HG02852 (cell line): ENCODE data around the gene DENND4B.

Source experiments
- ATAC-seq: cut with Tn5 transposase; IDR thresholded peaks from one replicate; pipeline ENCODE4 v1.9.1; 2021; ENCODE audit warnings: mild to moderate bottlenecking, moderate library complexity; ENCODE audit not compliant: unreplicated experiment

Gene DENND4B

GRCh38 chr1:153968972-153969371 lies 22.5 kb upstream of the DENND4B start:
- ATAC-seq: no peak

GRCh38 chr1:153968408-153968807 lies 21.9 kb upstream of the DENND4B start:
- no peak for ATAC-seq

- ATAC-seq: no peak
Observed at GRCh38 chr1:153968000-153968363, 21.5 kb upstream of the DENND4B start.

- ATAC-seq: peak; percentile 66
Observed at GRCh38 chr1:153967107-153967999, 20.8 kb upstream of the DENND4B start, which contains the start of gene CREB3L4. Gene CREB3L4, plus strand, starts transcription at chr1:153967902. Its CDS starts 624 bp downstream, at chr1:153968526.

DNA sequence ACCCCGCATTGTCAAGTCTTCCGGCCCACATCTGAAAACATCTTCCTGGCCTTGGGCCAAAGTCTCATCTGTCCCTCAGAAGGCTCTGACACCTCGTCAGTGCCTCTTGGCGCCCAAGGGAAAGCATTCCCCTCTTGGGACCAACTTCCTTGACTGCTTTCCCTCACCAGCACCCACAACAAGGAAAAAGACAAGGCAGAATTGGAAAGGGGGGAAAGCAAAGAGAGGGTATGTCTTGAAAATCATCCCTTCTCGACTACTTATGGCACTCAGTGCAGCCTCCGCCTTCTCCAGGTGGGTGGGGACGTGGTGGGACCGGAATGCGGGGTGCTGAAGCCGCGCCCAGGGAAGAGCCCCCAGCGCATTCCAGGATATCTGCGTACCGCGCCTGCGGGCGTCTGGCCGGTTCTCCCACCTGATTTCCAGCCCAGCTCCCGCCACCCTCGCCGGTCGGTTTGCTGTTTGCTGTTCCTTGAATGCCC lies 17.4 kb upstream of the DENND4B start:
- ATAC-seq: peak; percentile 5

DNA sequence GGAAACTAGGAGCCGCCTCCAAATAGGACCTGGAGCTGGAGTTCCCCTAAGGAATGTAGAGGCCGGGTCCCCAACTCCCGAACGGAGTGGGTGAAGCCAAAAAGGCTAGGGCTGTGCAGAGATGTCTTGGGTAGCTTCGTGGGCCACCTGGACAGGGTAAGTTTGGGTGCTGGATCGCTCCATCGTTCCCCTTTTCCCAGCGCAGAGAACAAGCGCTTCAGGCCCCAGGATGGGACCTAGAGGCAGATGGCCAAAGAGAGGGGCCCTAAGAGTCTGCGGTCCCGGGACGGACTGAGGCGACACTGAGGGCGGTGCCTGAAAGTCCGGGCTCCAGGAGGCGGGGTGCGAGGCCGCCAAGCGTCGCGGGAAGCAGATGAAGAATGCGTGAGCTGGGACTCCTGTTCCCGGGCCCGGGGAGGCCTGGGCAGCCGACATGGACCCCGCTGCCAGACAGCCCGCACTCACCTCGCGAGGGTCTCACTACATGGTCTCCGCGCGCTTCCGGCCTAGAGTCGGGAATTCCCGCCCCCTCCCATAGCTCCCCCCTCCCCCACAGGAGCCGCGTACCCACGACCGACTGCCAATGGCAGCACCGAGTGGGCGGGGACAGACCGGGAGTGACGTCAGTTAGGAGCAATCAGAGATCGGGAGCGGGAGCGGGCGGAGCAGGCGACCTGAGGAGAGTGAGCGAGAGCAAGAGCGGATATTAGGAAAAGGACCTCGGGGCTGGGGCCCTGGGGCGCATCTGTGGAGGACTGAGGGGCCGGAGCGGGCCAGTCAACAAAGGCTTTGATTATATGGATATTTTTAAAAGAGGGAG lies 16.7 kb upstream of the DENND4B start, which contains the start of gene SLC39A1:
SLC39A1 (minus strand) TSS at position 508 of the 820 bp plus-strand sequence. CDS start 822 bp downstream, outside the sequence.
- peak; percentile 51 for ATAC-seq

DNA sequence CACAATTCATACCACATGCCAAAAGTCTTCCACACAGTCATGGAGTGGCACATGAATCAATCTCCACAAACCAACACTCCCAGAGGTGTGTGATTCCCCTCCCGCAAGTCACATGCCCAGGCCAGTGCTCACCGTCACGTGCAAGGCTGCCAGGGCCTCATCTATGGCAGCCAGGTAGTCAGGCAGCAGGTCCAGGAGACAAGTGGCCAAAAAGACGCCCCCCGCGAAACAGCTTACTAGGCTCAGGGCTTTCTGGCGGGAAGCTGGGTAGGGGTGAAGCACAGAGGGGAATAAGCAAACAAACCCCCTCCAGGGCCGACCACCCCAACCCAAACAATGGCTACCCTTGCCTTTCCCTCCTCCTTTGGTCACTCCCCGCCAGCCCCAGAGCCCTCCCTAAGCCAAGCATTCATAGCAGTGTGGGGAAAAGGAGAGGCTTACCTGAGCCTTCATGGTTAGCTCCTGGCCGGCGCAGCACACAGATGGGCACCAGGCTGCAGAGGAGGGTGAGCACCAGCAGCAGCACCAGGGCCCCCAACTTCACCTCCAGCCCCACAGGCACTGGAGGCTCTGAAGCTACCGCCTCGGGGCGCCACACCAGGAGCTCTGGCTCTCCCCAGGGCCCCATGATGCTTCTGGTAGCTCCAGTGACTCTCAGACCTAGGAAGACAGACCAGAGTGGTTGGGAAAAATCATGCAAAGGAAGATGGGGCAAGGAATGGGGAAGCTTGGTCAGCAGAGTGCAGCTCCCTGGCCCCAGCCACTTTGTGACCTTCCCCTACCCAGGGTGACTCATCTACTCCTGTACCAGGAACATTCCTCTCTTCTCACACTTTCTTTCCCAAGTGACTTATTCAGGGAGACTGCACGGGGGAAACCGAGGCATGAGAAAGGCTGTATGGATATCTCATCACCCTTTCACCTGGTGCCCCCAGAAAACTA lies 15.8 kb upstream of the DENND4B start:
- no peak for ATAC-seq

GRCh38 chr1:153961421-153961820 lies 14.9 kb upstream of the DENND4B start:
- ATAC-seq: no peak

- no peak for ATAC-seq
Observed at GRCh38 chr1:153960206-153960605, 13.7 kb upstream of the DENND4B start.

DNA sequence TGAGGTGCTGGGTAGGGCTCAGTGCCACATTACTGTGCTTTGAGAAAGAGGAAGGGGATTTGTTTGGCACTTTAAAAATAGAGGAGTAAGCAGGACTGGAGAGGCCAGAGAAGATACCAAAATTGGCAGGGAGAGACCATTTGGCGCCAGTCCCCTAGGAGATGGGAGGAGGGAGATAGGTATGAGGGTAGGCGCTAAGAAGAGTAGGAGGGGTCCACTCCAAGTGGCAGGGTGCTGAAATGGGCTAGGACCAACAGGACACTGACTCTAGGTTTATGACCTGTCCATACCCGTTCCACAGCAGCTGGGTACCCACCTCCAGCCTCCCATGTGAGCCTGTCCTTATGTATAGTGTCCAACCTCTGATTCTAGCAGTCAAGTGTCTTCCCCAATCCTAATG lies 12.9 kb upstream of the DENND4B start:
- ATAC-seq: no peak

GRCh38 chr1:153958961-153959260 lies 12.4 kb upstream of the DENND4B start:
- ATAC-seq: no peak

DNA sequence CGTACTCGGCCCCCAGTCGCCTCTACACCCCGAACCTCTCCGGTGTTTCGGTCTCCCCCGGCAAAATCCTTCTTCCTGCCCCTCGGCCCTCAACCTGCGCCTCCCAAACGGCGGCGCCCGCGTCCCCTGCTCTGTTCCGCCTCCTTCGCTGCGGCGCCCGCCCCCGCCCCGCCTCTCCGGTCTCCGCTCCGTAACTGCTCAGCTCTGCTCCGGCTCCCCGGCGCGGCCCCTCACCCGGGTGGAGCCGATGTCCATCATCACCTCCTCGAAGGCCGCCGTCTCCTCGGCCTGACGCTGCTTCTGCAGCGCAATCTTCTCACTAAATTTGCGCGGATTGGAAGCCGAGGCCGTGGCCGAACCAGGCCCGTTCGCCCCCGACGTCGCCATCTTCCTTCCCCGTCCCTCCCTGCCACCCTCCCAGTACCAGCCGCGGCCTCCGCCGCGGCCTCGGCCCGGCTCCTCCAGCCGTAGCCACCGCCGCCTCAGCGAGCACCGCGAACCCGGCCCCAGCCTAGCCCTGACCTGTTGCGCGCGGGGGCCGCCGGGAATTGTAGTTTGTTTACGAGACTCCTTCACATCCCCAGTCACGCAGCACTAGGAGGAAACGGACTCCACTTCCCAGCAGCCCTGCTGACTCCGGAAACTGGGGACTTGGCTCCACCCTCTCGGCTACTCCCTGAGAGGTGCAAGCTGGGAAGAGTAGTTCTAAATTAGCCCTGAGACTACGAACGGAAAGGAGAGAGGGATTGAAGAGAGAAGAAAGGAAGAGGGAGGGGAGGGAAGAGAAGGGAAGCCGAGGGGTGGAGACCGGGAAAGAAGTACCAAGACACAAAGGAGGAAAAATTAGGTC lies 11.8 kb upstream of the DENND4B start, which contains the start of gene CRTC2:
CRTC2 (minus strand) TSS at position 502 of the 850 bp plus-strand sequence; CDS start at position 387, 115 bp downstream.
- ATAC-seq: peak; percentile 76

DNA sequence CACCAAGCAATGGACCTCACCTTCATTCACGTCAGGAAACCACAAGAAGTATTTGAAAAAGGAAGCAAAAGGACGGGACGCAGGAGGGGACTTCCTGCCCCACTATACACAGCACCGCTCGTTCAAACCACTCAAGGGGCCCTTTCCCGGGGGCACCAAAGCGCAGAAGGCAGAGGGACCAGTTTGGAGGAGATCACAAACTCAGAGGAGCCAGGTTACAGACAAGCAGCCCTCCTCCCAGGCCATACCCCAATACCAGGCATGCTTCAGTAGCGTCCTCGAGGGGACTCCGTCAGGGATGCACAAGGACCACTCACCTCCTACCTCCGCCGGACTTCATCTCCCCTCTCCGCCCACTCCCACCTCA lies 11.2 kb upstream of the DENND4B start:
- peak; percentile 15 for ATAC-seq

GRCh38 chr1:153956997-153957715 lies 10.6 kb upstream of the DENND4B start:
- ATAC-seq: no peak

DNA sequence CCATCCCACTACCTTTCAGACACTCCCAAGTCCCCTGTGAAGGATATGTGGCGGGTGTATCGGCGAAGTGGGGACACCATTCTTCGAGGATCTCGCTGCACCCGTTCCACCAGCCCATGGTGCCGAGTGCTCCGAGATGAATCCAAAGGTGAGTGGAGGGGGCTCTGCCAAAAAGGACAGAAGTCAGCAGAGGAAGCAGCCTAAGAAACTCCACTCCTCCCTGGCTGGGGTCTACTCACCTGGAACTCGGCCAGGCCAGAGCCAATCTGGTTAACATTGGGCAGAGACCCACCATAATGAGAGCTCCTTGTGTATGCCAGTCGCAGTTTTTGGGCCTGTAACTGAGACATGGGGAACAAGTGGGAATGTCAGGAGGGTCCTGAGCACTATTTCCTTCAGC lies 8.3 kb upstream of the DENND4B start:
- no peak for ATAC-seq

GRCh38 chr1:153953859-153954365 lies 7.4 kb upstream of the DENND4B start:
- ATAC-seq: no peak

GRCh38 chr1:153951801-153952200 lies 5.3 kb upstream of the DENND4B start:
- no peak for ATAC-seq

GRCh38 chr1:153951183-153951582 lies 4.7 kb upstream of the DENND4B start:
- no peak for ATAC-seq
